ENCODE measurements around the gene KCNN3.
A peak's percentile ranks its signal among the peaks of the same experiment; 100 is the strongest.

The KCNN3 gene

DNA sequence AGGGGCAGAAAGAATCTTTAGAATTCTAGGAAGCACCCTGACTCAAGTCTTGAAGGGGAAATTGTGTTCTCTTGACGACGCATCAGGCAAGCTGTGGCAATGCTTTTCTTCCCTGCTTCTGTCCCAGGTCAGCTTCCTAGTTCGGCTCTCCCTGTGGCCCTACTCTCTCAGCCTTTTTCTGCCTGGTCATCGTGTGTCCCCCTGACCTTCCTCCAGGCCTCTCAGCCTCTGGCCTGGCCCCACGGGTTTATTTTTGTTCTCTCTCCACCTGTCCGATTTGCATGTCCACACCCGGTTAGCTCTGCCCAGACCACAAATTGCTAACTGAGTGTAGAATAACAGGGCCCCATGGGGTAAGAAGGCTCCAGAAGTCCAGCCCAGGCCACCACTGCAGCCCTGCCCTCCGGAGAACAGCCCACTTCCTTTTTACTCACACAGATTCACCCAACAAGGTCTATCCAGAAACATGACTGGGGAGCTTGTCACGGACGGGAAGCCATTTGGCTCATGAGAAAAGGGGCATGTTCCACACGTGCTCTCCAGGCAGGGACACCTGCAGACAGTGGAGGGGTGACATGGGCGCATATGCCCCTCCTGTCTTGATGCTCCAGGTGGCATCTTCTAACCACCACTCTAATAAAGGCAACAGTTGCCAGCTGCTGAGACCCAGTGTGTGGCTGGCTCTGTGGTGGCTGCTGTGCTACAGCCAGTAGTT is 9.8 kb downstream of the KCNN3 start:
- TF ChIP-seq ZNF274 (IDR thresholded peaks at IDR 0.05; ENCODE audit: low read depth, low read length): no peak
- peak overlapping the region; percentile 51; the same call in 1 of the 2 replicates for H3K4me3 ChIP-seq (ENCODE audit: low read length)

DNA sequence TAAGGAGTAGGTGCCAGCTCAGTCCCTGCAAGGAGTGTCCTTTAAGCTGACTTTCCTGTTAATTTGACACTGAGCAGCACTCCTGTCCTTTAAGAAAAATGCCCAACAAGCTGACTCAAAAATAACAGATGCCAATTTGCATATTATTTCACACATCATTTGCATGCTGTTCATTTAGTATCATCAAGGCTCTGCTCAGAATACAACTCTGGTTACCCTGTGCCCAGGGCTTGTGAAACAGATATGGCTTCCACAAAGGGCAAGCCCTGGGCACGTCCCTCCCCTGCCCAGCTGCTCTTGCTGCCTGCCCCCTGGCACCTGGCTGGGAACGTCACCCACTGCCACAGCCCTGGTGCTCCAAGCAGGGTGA is 10.3 kb downstream of the KCNN3 start:
- H3K4me3 ChIP-seq (ENCODE audit: low read length): peak overlapping the region; percentile 51; the same call in 1 of the 2 replicates
- no peak for TF ChIP-seq ZNF274 (IDR thresholded peaks at IDR 0.05; ENCODE audit: low read depth, low read length)

DNA sequence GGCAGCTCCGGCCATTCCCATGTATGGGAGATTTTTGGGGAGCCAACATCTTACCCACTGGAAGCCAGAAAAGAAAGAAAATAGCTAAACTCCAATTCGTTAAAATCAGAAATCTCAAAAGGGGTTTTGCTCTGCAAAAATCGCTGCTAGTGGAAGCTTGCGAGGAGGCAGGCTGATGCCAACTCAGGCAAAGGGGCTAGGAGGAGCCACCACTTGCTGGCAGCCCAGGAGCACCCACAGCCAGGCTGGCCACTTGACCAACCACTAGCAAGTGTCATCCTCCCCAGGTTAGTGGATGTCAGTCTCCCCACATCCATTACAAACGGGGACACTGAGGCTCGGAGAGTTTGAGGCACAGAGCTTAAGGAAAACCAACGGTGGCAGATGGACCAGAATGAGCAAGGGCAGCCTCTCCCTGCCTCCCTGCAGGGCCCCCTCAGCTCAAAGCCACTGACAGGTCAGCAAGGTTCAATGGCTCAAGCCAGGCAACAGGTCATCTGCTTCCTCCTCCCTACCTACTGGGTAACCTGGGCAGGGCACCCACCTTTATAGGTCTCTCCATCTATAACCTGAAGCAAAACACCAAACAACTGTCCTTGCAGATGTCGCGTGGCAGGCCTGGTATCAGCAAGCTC is 10.8 kb downstream of the KCNN3 start:
- peak overlapping the region; percentile 51; the same call in 1 of the 2 replicates for H3K4me3 ChIP-seq (ENCODE audit: low read length)
- TF ChIP-seq ZNF274 (IDR thresholded peaks at IDR 0.05; ENCODE audit: low read depth, low read length): no peak

DNA sequence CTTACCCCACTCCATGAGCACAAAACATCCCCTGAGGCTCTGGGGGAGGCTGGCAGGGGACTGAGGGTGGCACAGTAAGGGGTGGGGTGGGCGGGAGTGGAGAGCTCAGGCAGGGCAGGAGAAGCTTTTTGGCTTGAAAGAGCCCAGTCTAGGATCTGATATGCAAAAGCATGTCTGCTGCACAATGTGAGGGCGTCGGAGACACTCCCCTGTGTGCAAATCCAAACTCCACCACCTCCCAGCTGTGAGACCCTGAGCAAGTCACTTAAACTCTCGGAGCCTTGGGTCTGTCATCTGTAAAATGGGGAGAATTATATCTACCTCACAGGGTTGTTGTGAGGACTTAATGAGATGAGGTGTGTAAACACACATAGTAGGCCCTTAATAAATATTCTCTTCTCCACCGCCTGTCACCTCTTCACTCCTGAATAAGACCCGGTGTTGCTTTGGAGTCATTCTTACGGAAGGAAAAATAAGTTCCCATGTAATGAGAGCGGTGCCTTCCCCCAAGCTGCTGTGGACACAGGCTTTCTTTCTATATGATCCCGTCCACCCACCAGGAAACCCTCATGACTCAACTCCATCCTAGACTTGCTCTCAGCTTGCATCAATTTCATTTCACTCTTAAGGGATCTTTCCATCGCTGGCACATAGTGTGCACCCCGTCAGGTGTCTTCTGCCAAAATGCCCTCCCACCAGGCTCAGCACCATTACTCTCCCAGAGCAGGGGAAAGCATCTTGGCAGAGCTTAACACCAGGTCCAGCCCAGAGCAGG is 12.5 kb downstream of the KCNN3 start:
- no peak for TF ChIP-seq ZNF274 (IDR thresholded peaks at IDR 0.05; ENCODE audit: low read depth, low read length)
- H3K4me3 ChIP-seq (ENCODE audit: low read length): peak overlapping the region; percentile 51; the same call in 1 of the 2 replicates

DNA sequence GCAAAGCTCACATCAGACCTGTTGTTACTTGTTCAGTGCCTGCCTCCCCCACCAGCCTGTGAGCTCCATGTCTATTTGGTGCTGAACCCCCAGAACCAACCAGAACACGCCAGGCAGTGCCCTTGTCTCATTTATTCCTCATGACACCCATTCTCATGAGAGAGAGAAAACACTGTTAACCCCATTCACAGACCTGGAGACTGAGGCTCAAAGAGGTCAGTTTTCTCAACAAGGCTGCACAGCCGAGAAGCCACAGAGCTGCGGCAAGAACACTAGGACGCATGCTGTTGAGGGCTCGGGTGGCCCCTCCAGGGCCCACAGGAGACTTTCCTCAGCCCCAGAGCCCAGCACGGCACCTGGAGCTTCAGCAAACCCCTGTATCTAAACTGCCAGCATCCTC is 13.1 kb downstream of the KCNN3 start:
- no peak overlapping the region; the same call in 1 of the 2 replicates for H3K4me3 ChIP-seq (ENCODE audit: low read length)
- TF ChIP-seq ZNF274 (IDR thresholded peaks at IDR 0.05; ENCODE audit: low read depth, low read length): no peak

DNA sequence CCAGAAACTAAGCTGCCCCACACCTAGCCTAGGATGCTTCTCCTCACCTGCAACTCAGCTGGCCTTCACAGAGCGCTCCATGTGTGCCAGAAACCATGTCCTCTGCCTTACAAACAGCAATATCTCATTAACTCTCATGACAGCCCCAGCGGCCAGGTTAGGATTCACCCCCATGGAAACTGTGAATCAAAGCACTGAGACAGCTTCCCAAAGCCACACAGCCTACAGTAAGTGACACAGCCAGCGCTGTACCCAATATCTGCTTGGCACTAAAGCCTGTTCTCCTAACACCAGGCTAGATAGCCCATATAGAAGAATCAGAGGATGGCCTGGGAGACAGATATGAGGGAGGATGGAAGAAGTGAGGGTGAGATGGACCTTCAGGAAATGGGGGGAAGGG is 13.5 kb downstream of the KCNN3 start:
- no peak for TF ChIP-seq ZNF274 (IDR thresholded peaks at IDR 0.05; ENCODE audit: low read depth, low read length)
- H3K4me3 ChIP-seq (ENCODE audit: low read length): no peak overlapping the region

DNA sequence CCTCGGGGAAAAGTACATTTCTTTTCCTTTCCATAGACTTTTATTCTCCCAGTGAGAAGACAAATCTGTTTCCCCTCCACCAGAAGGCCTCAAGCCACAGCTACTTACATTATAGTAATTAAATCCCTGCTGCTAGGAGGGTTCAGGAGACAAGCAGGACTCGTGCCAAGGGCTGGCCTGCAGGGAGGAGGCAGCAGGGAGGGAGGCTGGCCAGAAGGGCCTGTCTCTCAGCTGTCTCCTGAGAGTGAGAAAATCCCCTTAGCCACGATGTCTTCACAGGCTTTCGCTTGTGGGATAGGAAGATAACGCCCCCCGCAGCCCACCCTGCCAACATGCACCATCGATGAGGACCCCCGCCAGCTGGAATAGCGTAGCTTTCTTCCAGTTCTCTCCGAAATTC is 14.0 kb downstream of the KCNN3 start:
- H3K4me3 ChIP-seq (ENCODE audit: low read length): no peak overlapping the region
- no peak for TF ChIP-seq ZNF274 (IDR thresholded peaks at IDR 0.05; ENCODE audit: low read depth, low read length)

DNA sequence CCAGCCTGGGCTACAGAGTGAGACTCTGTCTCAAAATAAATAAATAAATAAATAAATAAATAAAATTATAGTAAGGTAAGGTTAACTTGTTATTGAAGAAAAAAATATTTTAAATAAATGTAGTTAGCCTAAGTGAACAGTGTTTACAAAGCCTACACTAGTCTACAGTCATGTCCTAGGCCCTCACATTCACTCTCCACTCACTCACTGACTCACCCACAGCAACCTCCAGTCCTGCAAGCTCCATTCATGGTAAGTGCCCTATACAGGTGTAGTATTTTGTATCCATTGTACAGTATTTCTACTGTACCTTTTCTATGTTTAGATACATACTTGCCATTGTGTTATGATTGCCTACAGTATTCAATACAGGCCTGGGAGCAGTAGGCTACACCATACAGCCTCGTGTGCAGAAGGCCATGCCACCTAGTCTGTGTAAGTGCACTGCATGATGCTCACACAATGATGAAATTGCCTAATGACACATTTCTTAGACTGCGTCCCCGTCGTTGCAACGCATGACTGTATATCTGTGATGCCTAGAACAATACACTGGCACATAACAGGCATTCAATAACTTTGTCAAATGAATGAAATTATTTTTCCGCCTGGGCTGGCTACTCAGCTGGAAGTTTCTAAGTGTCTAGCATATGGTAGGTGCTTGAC is 14.8 kb downstream of the KCNN3 start:
- no peak for TF ChIP-seq ZNF274 (IDR thresholded peaks at IDR 0.05; ENCODE audit: low read depth, low read length)
- H3K4me3 ChIP-seq (ENCODE audit: low read length): no peak overlapping the region

DNA sequence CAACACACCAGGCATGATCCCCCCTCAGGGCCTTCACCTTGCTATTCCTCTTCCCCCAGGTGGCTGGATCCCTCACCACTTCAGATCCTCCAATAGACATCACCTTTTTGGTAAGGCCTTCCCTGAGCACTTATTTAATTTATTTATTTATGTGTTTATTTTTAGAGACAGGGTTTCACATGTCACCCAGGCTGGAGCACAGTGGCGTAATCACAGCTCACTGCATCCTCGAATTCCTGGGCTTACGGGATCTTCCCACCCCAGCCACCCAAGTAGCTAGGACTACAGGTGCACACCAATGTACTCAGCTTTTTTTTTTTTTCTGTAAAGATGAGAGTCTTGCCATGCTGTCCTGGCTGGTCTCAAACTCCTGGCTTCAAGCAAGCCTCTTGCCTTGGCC is 17.2 kb downstream of the KCNN3 start:
- TF ChIP-seq ZNF274 (IDR thresholded peaks at IDR 0.05; ENCODE audit: low read depth, low read length): no peak

DNA sequence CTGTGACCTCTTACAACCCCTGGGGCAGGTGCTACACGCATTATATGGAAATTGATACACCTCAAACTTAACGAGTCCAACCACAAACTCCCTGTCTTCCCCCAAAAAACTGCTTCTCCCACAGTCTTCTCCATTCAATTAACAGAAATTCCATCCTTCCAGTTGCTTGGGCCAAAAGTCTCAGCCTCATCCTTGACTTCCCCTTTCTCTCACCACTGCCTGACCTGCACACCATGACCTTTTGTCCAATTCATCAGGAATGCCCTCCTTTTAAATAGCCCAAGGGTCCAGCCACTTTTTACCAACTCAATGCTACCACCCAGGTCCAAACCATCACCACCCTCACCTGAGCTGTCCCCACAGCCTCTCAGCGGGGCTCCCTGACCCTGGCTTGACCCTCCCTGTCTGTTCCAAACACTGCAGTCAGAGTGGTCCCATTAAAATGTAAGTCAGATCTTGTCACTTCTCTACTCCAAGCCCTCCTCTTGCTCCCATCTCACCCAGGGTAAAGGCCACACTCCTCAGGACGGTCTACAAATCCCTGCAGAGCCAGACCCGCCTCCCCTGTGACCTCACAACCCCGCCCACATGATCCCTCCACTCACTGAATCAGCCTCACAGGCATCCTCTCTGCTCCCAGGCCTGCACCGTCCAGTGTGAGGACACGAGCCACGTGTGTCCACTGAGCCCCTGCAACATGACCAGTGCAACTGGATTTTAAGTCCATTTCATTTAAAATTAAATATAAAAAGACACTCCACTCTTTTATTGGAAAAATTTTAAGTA is 18.5 kb downstream of the KCNN3 start:
- TF ChIP-seq ZNF274 (IDR thresholded peaks at IDR 0.05; ENCODE audit: low read depth, low read length): no peak
- no peak overlapping the region for H3K4me3 ChIP-seq (ENCODE audit: low read length)

More for the DNA sequence above, 17.2 kb downstream of the KCNN3 start:
- no peak overlapping the region for H3K4me3 ChIP-seq (ENCODE audit: low read length)

DNA sequence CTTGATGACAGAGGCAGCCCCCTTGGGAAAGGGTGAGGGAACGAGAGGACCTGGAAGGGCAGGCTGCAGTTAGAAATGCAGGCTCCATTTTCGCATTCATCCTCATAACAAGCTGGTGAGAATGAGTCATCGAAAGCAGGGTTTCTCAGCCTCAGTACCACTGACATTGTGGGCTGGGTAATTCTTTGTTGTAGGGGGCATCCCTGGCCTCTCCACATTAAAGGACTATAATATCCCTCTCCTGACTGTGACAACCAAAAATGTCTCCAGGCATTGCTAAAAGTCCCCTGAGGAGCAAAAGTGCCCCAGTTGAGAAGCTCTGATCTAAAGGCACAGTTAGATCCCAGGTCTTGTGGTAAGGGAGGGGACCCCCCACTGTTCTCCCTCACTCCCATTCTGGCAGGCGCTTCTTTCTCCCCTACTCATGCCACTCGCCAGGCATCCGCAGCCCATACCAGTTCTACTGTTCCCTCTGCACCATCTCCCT is 20.4 kb downstream of the KCNN3 start:
- H3K4me3 ChIP-seq (ENCODE audit: low read length): no peak overlapping the region
- TF ChIP-seq ZNF274 (IDR thresholded peaks at IDR 0.05; ENCODE audit: low read depth, low read length): no peak

DNA sequence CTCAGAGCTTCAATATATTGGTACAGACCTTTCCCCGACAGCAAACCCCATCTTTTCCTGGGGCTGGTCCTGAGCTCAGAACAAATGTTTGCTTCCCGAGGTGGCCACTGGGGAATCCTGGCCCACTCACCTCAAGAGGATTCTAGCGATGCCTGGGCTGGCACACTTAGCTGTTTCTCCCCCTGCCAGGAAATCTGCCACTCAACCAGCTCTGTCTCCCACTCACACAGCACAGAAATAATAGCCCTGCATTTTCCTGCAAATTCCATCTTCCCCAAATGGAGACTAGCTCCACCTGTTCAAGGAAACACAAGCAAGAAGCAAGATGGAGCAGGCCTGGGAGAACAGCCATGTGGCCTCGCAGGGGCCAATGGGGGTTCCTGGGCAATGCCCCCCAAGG is 21.1 kb downstream of the KCNN3 start:
- TF ChIP-seq ZNF274 (IDR thresholded peaks at IDR 0.05; ENCODE audit: low read depth, low read length): no peak
- H3K4me3 ChIP-seq (ENCODE audit: low read length): no peak overlapping the region

DNA sequence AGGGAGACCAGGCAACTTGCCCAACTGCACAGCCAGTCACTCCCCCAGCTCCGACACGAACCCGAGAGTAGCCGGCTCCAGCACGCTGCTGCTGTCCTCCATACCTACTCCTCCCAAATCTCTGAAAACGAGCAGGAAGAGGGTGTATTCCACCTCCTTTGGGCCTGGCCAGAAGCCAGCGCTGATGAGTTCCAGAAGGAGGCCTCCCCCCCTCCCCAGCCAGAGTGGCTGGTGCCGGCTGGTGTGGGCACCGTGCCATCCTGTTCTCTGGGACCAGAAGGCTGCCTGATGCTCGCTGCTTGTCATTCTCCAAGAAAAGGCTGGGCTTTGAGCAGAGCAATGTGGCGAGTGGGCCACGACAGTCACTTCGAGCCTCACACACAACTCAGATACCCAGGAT is 22.2 kb downstream of the KCNN3 start:
- no peak for TF ChIP-seq ZNF274 (IDR thresholded peaks at IDR 0.05; ENCODE audit: low read depth, low read length)
- H3K4me3 ChIP-seq (ENCODE audit: low read length): no peak overlapping the region

Data from GM08714 (cell line).